Measurements from ENCODE around the gene DOCK6. TPM values are rescaled to one million over a fixed set of nuclear protein-coding genes. Genes with fewer than 3 reads are reported as not detected.

DOCK6 gene
- total and polyA plus RNA-seq, 9 donors = 12.8 to 60.0 (median 31.4) TPM

DNA sequence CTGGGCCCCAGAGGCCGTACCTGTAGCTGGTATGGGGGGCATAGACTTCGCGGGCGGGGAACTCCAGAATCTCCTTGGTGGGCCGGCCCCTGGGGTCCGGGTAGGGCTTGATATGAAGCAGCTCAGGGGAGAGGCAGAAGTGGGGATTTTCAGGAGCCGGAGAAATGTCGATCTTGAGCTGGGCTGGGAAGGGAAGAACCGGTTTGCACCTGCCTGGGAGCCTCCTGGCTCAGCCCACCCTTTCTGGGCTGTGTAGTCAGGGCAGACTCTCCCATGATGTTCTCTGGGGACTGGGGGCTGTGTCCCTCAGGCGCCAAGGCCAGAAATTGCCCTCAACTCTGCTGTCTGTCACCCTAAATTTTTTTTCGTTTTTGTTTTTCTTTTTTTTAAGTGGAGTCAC is 20.3 kb downstream of the DOCK6 start:
- intact Hi-C loops (cut with DNase I) = no loop called here
- H3K27ac ChIP-seq = no peak overlapping the region
- H3K9me3 ChIP-seq = no peaks in the 10 kb centered on the region
- 78 to 81% (median 79%) methylated on average over 11 of the region's 11 CpGs for WGBS, 3 donors
- TF ChIP-seq EP300 (IDR thresholded peaks at IDR 0.05) (no peak), POLR2A (IDR thresholded peaks at IDR 0.05) (no peak)
- TF ChIP-seq, protein P1, sequence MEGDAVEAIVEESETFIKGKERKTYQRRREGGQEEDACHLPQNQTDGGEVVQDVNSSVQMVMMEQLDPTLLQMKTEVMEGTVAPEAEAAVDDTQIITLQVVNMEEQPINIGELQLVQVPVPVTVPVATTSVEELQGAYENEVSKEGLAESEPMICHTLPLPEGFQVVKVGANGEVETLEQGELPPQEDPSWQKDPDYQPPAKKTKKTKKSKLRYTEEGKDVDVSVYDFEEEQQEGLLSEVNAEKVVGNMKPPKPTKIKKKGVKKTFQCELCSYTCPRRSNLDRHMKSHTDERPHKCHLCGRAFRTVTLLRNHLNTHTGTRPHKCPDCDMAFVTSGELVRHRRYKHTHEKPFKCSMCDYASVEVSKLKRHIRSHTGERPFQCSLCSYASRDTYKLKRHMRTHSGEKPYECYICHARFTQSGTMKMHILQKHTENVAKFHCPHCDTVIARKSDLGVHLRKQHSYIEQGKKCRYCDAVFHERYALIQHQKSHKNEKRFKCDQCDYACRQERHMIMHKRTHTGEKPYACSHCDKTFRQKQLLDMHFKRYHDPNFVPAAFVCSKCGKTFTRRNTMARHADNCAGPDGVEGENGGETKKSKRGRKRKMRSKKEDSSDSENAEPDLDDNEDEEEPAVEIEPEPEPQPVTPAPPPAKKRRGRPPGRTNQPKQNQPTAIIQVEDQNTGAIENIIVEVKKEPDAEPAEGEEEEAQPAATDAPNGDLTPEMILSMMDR (IDR thresholded peaks at IDR 0.05) = no peak
- H3K4me3 ChIP-seq = no peak overlapping the region
- DNase-seq = no peak
- H3K4me1 ChIP-seq (ENCODE audit: insufficient read depth) = peaks cover 3% of the 10 kb centered on the region
- H3K36me3 ChIP-seq = no peaks in the 10 kb centered on the region
- H3K27me3 ChIP-seq = no peaks in the 10 kb centered on the region

DNA sequence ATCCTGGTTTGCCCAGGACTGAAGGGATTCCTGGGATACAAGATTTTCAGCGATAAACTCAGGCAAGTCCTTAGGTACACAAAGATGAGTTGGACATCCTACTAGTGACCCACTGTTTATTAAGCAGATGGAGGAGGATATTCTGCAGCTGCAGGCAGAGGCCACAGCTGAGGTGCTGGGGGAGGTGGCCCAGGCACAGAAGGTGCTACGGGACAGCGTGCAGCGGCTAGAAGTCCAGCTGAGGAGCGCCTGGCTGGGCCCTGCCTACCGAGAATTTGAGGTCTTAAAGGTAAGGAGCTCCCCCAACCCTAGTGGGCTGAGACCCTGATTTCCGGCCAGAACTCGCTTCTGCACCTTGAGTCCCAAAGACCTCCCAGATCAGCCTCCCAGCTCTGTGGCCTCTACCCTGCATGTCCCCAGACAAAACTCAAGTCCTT is 22.3 kb downstream of the DOCK6 start:
- H3K27me3 ChIP-seq = no peaks in the 10 kb centered on the region
- H3K36me3 ChIP-seq = no peaks in the 10 kb centered on the region
- H3K4me1 ChIP-seq (ENCODE audit: insufficient read depth) = peaks cover 3% of the 10 kb centered on the region
- H3K4me3 ChIP-seq = no peak overlapping the region
- intact Hi-C loops (cut with DNase I) = no loop called here
- TF ChIP-seq, protein P1 (IDR thresholded peaks at IDR 0.05) = no peak
- TF ChIP-seq POLR2A (IDR thresholded peaks at IDR 0.05) (no peak), EP300 (IDR thresholded peaks at IDR 0.05) (no peak)
- DNase-seq = no peak
- no peaks in the 10 kb centered on the region for H3K9me3 ChIP-seq
- H3K27ac ChIP-seq = no peak overlapping the region
- WGBS, 3 donors = 94 to 97% (median 96%) methylated on average over 8 of the region's 8 CpGs

DNA sequence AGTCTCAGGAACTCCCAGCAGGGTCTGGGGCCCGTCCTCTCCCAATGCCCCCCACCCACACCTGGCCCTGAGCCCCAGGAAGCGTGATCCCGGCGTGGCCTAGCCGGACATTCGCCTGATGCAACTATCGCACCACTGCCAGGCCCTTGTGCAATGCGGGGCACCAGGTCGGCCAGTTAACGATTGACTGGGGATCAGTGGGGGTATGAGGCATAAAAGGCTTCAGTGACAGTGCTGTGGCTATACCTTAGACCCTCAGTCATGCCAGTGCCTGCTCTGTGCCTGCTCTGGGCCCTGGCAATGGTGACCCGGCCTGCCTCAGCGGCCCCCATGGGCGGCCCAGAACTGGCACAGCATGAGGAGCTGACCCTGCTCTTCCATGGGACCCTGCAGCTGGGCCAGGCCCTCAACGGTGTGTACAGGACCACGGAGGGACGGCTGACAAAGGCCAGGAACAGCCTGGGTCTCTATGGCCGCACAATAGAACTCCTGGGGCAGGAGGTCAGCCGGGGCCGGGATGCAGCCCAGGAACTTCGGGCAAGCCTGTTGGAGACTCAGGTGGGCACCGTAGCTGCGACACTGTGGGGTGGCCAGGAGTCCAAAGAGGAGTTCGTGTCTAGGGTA is 22.8 kb downstream of the DOCK6 start, which contains the start of gene ANGPTL8:
ANGPTL8 (plus strand) TSS at position 243 of the 624 bp plus-strand sequence; CDS start at position 262, 19 bp downstream.
- no peak for DNase-seq
- peaks cover 3% of the 10 kb centered on the region for H3K4me1 ChIP-seq (ENCODE audit: insufficient read depth)
- H3K36me3 ChIP-seq = no peaks in the 10 kb centered on the region
- no peak for TF ChIP-seq POLR2A (IDR thresholded peaks at IDR 0.05)
- TF ChIP-seq EP300 (IDR thresholded peaks at IDR 0.05) = no peak
- TF ChIP-seq, protein P1 (IDR thresholded peaks at IDR 0.05) = no peak
- WGBS, 3 donors = 89 to 94% (median 92%) methylated on average over 22 to 23 of the region's 23 CpGs
- no peaks in the 10 kb centered on the region for H3K9me3 ChIP-seq
- intact Hi-C loops (cut with DNase I) = no loop called here
- no peaks in the 10 kb centered on the region for H3K27me3 ChIP-seq
- no peak within 1 kb of the TSS for H3K4me3 ChIP-seq
- no peak within 1 kb of the TSS for H3K27ac ChIP-seq

DNA sequence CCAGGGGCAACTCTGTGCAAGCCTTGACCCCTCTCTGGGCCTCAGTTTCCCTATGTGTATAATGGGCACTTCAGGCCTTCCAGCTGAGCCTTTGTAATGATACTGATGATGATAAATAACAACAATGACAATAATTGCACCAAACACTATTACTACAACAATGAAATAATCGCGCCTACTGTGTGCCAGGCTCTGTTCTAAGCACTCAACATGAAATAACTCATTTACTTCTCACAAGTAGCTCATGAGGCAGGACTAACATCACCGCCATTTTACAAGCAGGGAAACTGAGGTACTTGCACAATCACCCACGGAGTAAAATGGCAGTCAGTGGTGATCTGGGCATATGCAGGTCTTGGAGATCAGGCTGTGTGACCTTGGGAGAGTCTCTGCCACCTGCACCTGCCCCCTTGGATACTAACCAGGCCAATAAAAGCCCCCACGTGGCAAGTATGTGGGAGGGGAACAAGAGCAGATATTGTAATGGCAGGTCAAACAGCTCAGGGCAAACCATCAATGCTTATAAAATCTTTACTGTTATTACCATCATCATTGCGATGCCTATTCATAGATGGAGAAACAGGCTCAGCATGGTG is 23.4 kb downstream of the DOCK6 start:
- Histone ChIP-seq H3K9me3 (no peaks in the 10 kb centered on the region), H3K4me3 (no peak overlapping the region), H3K36me3 (no peaks in the 10 kb centered on the region), H3K27ac (no peak overlapping the region), H3K27me3 (no peaks in the 10 kb centered on the region), H3K4me1 (ENCODE audit: insufficient read depth) (peaks cover 3% of the 10 kb centered on the region)
- 82 to 87% (median 86%) methylated on average over 6 of the region's 6 CpGs for WGBS, 3 donors
- intact Hi-C loops (cut with DNase I) = no loop called here
- no peak for DNase-seq
- TF ChIP-seq, protein P1 (IDR thresholded peaks at IDR 0.05) = no peak
- TF ChIP-seq POLR2A (IDR thresholded peaks at IDR 0.05) (no peak), EP300 (IDR thresholded peaks at IDR 0.05) (no peak)

Data from ovary (tissue), 9 donors.